GM18517 (cell line): Measurements from ENCODE around the gene C2orf49.

ENCODE experiments used
- ATAC-seq: cut with Tn5 transposase; IDR thresholded peaks from one replicate; pipeline ENCODE4 v1.9.1; 2021; ENCODE audit warnings: mild to moderate bottlenecking, moderate library complexity; ENCODE audit not compliant: unreplicated experiment

The C2orf49 gene

DNA sequence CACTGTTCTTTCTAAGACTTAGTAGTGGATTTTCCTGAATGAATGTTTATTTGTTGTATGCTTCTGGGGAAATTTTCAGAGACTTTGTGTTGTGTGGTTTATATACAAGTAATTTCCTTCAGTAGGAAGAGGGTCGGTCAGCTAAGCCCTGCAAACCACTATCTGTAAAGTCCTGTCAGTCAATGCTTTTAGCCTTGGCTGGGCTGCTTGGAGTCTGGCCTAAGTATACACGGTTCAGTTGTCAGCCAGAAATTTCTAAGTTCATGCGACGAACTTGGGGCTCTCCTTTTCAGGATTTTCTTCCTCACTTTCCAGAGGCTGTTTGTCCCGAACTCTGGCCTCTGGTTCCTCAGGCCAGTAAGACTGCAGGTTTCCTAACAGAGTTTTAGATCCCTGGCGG is 21.3 kb downstream of the C2orf49 start:
- ATAC-seq: no peak

DNA sequence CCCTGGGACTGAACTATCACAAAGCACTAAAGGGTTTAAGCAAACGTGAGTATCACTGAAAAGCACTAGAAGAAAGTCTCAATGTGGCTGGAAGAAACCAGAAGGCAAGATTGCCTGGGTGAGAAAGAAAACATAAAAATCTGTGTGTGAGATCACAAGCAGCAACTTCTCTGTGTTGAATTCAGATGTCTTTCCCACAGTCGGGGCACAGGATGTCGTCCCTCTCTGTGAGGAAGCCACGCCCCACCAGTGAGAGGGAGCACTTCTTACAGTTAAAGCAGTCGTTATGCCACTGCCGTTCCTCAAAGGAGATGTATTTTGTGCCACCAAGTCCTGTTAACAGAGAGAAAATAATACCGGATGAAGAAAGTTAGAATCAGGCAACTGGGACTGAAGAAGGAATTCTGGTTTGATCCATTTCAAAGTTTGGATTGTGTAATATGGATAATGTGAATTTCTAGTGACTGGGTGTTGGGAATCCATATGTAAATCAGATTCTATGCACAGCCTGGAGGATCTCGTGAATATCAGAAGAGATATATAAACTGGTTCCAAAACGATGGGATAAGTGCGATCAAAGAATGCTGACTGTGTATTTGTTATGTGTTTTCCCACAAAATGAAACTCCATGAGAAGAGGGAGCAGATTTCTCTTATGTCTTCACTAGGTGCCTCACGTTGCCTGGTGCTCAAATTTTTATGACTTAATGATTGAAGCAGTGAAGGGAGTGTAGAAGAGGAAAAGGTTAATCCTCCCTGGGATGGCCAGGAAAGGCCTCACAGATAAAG is 24.0 kb downstream of the C2orf49 start:
- ATAC-seq: no peak

DNA sequence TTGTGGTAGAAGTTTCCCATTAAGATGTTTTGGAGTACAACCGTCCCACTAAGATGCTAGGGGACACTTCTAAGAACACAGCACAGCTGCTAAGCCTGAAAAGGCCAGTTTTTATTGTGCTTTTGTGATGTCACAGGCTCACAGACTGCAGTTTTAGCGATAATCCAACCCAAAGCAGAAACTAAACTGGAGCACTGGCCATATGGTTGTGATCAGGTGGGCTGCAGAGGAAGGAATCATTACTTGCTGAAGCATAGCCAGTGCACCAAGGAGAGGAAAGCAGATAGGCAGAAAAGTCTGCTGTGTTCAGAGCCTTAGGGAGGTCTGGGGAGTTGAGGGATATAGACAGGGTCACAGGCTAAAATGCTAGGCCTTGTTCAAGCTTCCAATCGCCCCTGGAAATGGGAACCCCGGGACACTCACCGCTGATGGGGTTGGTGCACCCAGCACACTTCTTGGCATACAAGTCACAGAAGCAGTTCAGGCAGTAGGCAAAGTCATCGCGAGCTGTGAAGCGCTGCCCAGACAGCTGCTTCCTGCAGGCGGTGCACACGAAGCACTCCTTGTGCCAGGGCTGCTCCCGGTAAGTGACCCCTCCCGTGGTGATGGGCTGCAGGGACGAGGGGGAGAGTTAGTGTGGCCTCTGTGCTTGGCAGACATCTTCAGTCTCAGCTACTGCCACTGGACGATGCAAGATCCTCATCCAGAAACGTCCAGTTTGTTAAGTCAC is 25.7 kb downstream of the C2orf49 start:
- ATAC-seq: no peak

DNA sequence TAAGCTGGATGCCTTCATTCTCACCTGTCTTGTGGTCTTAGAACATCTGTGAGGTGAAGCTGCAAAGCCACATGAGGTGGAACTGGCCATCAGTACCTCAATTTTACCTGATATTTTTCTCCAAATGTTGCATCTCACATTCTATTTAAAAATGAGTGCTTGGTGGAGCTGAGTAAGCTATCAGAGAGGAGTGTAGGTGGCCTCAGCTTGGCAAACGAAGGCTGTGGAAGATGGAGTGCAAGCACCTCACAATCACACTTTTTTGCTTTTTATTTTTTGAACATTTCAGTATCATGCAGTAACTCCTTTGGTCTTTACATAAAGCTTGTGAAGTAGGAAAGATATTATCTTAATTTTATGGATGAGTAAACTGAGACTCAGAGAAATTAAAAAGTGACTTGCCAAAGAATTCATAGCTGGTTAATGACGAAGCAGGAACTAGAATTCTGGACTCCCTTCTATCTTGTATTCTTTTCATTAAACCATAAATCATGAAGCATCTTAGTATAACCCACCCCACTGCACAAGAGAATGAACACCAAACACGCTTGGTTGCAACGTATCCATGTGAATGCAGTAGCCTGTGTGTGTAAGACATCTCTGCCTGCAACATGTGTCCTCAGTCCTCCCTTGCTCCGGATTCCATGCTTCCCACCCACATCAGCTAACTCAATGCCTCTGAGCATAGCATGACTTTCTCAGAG is 27.2 kb downstream of the C2orf49 start:
- no peak for ATAC-seq

DNA sequence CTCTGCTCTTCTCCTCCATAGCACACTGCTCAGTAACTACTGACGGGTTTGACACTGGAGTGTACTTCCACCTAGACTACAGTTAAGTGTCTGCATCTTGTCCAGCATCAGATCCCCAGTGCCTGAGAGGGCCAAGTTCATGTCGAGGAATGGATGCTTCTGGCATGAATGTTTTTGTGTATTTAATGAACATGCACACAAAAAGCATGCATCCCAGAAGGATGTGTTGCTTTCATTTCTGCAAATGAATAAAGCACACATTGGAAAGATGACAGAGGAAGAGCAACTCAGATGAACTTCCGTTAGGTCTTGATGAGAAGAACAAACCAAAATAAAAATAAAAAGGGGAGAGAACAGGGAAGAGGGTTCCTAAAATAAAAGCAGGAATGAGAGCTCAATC is 27.9 kb downstream of the C2orf49 start:
- ATAC-seq: no peak

- no peak for ATAC-seq
Observed at GRCh38 chr2:105368759-105369408, 31.5 kb downstream of the C2orf49 start.

DNA sequence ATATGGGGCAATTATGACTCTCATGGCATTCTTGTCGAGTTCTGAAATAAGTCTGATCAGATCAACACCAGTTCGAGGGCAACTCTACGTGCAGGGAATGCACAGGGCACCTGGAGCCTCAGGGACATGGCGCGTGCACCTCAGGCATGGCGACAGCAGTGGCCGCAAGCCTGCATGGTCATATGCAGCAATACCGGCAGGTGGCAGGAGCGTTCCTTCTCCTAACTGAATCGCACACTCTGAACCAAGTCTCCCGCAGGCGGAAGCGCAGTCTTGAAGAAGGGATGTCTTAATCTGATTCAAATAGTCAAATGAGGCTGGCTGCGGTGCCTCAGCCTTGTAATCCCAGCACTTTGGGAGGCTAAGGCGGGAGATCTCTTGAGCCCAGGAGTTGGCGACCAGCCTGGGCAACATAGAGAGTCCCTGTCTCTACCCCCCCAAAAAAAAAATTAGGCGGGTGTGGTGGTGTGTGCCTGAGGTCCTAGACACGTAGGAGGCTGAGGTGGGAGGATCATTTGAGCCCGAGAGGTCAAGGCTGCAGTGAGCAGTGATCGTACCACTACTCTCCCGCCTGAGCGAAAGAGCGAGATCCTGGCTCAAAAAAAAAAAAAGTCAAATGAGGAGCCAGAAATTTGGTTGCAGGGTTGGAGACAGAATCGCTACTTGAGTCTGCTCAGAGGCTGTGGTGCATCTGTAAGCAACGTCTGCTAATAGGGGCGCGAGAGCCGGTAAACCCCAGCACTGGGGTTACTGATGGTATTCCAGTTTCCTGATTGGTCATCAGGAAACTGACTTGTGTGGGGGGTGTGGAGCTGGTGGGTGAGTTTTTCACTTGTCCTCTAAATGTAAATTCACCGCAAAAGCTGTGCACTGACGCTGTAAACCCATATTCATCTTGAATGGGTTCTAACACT is 32.7 kb downstream of the C2orf49 start:
- ATAC-seq: peak; percentile 69

DNA sequence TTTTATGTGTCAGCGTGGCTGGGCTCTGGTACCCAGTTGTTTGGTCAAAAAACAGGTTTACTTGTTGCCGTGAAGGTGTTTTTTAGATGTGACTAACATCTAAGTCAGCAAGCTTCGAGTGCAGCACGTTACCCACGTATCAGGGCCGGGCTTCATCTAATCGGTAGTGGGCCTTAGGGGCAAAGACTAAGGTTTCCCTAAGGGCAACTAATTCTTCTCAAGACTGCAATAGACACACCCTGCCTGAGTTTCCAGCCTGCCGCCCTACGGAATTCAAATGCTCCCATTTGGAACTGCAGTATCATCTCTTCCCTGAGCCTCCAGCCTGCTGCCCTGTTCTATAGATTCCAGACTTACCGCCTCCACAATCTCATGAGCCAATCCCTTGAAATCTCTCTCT is 33.8 kb downstream of the C2orf49 start:
- no peak for ATAC-seq

GRCh38 chr2:105371810-105372209 is 34.5 kb downstream of the C2orf49 start:
- no peak for ATAC-seq

- no peak for ATAC-seq
Observed at GRCh38 chr2:105373344-105373781, 36.0 kb downstream of the C2orf49 start.

DNA sequence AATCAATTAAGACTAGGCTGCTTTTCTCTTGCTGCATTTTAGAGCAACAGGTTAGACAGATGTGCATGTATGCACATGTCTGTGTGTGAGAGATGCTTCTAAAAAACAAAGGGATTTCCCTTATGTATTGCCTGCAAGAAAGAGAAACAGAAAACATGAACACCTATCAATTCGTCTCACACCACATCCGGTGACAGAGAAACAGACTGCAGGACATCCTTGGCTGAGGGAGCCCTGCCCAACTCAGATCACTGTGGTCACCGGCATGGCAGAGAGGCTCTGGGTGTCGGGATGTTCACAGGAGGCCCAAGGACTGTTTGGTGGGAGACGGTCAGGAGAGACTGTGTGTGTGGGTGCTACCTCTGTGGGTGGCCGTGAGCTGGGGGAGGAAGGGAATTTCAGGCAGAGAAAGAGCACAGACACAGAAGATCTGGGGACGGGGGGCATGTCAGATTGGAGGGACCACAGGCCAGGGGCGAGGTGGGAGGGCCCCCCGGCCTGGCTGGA is 36.6 kb downstream of the C2orf49 start:
- peak; percentile 96 for ATAC-seq

GRCh38 chr2:105375001-105375561 is 37.7 kb downstream of the C2orf49 start:
- ATAC-seq: no peak

DNA sequence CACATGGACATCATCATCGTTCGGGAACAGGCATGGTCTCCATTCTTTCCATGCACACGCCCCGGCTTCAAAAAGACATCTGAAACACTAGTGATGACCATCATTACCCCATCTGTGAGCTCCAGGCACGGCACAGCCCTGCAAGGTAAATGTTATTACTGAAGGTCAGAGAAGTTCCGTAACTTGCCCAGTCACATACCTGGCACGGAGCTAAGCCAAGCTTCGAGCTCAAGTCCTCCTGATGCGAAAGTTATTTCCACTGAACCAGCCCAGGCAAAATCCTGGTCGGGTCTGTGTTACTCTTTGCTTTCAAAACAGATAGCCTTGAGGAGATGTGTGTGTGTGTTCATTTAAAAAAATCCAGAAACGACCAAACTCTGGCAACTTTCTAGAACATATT is 38.7 kb downstream of the C2orf49 start:
- ATAC-seq: no peak

DNA sequence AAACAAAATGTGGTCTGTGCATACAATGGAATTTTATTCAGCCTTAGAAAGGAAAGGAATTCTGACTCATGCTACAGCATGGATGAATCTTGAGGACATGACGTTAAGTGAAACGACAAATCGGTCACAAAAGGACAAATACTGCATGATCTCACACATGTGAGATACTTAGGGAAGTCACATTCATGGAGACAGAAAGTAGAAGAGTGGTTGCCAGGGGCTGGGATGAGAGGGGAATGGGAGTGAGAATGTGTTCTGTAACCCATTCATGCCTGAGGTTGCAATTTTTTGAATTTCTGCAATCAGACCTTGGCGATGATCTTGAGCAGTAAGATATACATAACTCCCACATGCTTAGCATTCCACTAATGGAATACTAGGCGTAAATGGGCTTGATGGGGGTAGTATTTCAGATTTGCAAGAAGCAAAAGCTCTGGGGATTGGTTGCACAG is 39.5 kb downstream of the C2orf49 start:
- ATAC-seq: no peak

- ATAC-seq: no peak
Observed at GRCh38 chr2:105377871-105378270, 40.5 kb downstream of the C2orf49 start.

- no peak for ATAC-seq
Observed at GRCh38 chr2:105378276-105378840, 41.0 kb downstream of the C2orf49 start.

DNA sequence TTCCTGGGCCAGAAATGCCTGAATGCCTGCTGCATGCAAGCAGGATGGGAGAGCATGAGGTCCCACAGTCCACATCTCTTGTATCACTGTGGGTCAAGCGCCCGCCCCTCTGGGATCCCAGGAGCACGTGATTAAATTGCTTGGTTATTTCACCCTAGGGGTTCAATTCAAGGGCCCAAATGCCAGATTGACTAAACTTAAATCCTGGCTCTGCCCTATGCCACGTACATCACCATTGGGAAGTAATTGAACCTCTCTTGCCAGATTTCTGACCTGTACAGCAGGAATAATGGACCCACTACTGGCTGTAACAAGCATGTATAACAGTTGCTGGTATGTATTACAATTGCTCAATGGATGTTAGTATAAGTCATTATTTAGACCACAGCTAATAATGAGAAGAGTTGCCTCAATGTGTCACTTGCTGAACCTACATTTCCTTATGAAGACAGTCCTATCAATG is 41.6 kb downstream of the C2orf49 start:
- no peak for ATAC-seq

DNA sequence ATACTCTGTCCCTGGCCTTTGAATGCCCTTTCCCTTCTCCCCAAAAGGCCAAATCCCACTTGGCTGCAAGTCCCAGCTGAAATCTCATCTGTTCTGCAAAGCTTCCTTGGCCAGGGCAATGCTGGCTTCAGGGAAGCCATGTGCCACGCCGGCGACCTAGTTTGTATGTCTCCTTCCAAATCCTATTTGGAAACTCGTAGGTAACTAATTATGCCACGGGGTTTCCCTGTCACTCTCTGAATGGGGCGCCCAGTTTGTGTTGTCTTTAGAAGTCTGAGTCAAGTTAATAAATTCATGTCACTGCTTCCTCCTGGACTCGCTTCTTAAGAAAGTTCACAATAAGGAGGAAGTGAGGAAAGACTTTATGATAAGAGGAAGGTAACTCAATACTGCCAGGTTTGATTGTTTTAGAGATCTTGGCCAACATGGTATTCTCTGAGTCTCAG is 42.4 kb downstream of the C2orf49 start:
- no peak for ATAC-seq
